H1 (cell line): ENCODE data around the gene CREBBP.

Experiments
- ASH2L ChIP-seq: fragments of 200-600, 300-600 bp; sonication (generic); IDR thresholded peaks from one replicate; pipeline ENCODE4 v1.7.1; 2017; ENCODE audit warnings: low read length
- BRCA1 ChIP-seq: IDR thresholded peaks from 2 replicates; pipeline ENCODE4 v1.6.1; 2012; ENCODE audit warnings: low read depth, low read length, improper control_type of control experiment
- CHD7 ChIP-seq: fragments of 300-600 bp; sonication (generic); IDR thresholded peaks from 2 replicates; pipeline ENCODE4 v1.7.1; 2012; ENCODE audit warnings: low read length, moderate library complexity, mild to moderate bottlenecking, inconsistent platforms; ENCODE audit not compliant: insufficient replicate concordance
- CTCF ChIP-seq, 3 experiments: IDR thresholded peaks; 1 replicate in 2 of 3; 2 replicates in 1 of 3; pipeline versions ENCODE4 v1.5.1 to v1.6.1; 2011; ENCODE audit warnings: low read length in 3 of 3, mild to moderate bottlenecking in 3 of 3, inconsistent platforms in 2 of 3, low read depth in 1 of 3, moderate library complexity in 1 of 3; ENCODE audit not compliant: insufficient read depth in 1 of 3; ENCODE audit errors: control extremely low read depth in 1 of 3
- EP300 ChIP-seq, 2 experiments: IDR thresholded peaks; 1 replicate in 1 of 2; 2 replicates in 1 of 2; pipeline ENCODE4 v1.6.1; 2011 to 2012; ENCODE audit warnings: low read depth in 2 of 2, low read length in 2 of 2, mild to moderate bottlenecking in 2 of 2, borderline replicate concordance in 1 of 2, inconsistent platforms in 1 of 2, moderate library complexity in 1 of 2
- EZH2 ChIP-seq: fragments of 200-600 bp; sonication (generic); IDR thresholded peaks from 2 replicates; pipeline ENCODE4 v1.7.1; 2012; ENCODE audit warnings: low read depth, mild to moderate bottlenecking, moderate library complexity, low read length, inconsistent platforms; ENCODE audit not compliant: severe bottlenecking
- HDAC2 ChIP-seq, 2 experiments: fragments of 300-600 bp in 1 of 2; sonication (generic) in 1 of 2; IDR thresholded peaks; 2 replicates each; pipeline ENCODE4 v1.6.1; 2011 to 2012; ENCODE audit warnings: low read depth in 2 of 2, low read length in 2 of 2, mild to moderate bottlenecking in 2 of 2, moderate library complexity in 2 of 2, borderline replicate concordance in 1 of 2, inconsistent platforms in 1 of 2
- JUND ChIP-seq: IDR thresholded peaks from 2 replicates; pipeline ENCODE4 v1.6.1; 2011; ENCODE audit warnings: mild to moderate bottlenecking, improper control_type of control experiment, low read length
- MAX ChIP-seq: IDR thresholded peaks from 2 replicates; pipeline ENCODE4 v1.6.1; 2012; ENCODE audit warnings: inconsistent platforms
- POLR2A ChIP-seq, 2 experiments: IDR thresholded peaks; 1 replicate in 1 of 2; 2 replicates in 1 of 2; pipeline ENCODE4 v1.6.1; 2011; ENCODE audit warnings: low read depth in 2 of 2, low read length in 2 of 2, mild to moderate bottlenecking in 2 of 2; ENCODE audit errors: control extremely low read depth in 1 of 2
- SP1 ChIP-seq: IDR thresholded peaks from 2 replicates; pipeline ENCODE4 v1.6.1; 2011; ENCODE audit warnings: low read depth, low read length
- SP2 ChIP-seq: IDR thresholded peaks from 2 replicates; pipeline ENCODE4 v1.6.1; 2012; ENCODE audit warnings: mild to moderate bottlenecking, low read length, inconsistent platforms
- USF2 ChIP-seq: IDR thresholded peaks from 2 replicates; pipeline ENCODE4 v1.6.1; 2011; ENCODE audit warnings: low read length, improper control_type of control experiment
- YY1 ChIP-seq: IDR thresholded peaks from 2 replicates; pipeline ENCODE4 v1.6.1; 2011; ENCODE audit warnings: low read depth, mild to moderate bottlenecking, low read length

- TF ChIP-seq SP2 = no peak
- TF ChIP-seq YY1 = no peak
- TF ChIP-seq EZH2 = no peak
- TF ChIP-seq POLR2A (IDR thresholded peaks at IDR 0.05; ENCODE audit: control extremely low read depth in 1 of 2, low read depth in 2 of 2, low read length in 2 of 2) = no peak
- no peak for TF ChIP-seq CHD7
- no peak for TF ChIP-seq EP300 (IDR thresholded peaks at IDR 0.05; ENCODE audit: borderline replicate concordance in 1 of 2, low read depth in 2 of 2, low read length in 2 of 2)
- no peak for TF ChIP-seq CTCF (IDR thresholded peaks at IDR 0.05; ENCODE audit: control extremely low read depth in 1 of 3, insufficient read depth in 1 of 3, low read depth in 1 of 3, low read length in 3 of 3)
- no peak for TF ChIP-seq ASH2L
- no peak for TF ChIP-seq MAX
- no peak for TF ChIP-seq USF2
- TF ChIP-seq JUND = no peak
- no peak for TF ChIP-seq HDAC2 (IDR thresholded peaks at IDR 0.05; ENCODE audit: borderline replicate concordance in 1 of 2, low read depth in 2 of 2, low read length in 2 of 2)
- no peak for TF ChIP-seq SP1
- TF ChIP-seq BRCA1 = no peak
Measured at GRCh38 chr16:3722508-3722907, 158.0 kb downstream of the CREBBP start.
